ENCODE data around the gene SYT5.

- TF ChIP-seq SIN3A (IDR thresholded peaks at IDR 0.05; ENCODE audit: borderline replicate concordance, insufficient read depth, low read length) (no peak), TAF1 (IDR thresholded peaks at IDR 0.05; ENCODE audit: borderline replicate concordance, insufficient read depth, low read length) (no peak)
Measured at GRCh38 chr19:55174425-55175116, 5.5 kb downstream of the SYT5 start.

Measured in PFSK-1 (cell line).